GM19193 (cell line): ENCODE measurements around the gene SHPK.

Experiments used
- POLR2A ChIP-seq: IDR thresholded peaks from 4 replicates; pipeline ENCODE4 v1.6.1; 2011; ENCODE audit not compliant: insufficient read depth, insufficient read length; ENCODE audit errors: extremely low read depth

The SHPK gene

DNA sequence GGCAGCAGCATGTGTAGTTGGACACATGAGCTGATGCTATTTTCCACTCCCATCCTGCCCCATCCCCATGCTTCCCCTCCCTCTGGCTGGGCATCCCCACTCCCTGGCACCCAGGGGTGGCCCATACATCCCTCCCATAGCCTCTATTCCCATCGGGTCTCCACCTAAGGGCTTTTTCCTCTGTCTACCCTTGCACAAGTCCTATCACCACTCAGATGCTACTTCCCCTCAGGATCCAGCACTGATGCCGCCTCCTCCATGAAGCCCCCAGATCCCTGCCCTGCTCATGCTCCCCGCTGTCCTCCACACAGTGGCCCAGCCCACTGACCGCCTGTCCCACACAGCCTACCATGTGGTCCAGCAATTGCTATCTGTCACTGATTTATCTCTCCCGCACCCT is 42.7 kb downstream of the SHPK start:
- no peak for TF ChIP-seq POLR2A

DNA sequence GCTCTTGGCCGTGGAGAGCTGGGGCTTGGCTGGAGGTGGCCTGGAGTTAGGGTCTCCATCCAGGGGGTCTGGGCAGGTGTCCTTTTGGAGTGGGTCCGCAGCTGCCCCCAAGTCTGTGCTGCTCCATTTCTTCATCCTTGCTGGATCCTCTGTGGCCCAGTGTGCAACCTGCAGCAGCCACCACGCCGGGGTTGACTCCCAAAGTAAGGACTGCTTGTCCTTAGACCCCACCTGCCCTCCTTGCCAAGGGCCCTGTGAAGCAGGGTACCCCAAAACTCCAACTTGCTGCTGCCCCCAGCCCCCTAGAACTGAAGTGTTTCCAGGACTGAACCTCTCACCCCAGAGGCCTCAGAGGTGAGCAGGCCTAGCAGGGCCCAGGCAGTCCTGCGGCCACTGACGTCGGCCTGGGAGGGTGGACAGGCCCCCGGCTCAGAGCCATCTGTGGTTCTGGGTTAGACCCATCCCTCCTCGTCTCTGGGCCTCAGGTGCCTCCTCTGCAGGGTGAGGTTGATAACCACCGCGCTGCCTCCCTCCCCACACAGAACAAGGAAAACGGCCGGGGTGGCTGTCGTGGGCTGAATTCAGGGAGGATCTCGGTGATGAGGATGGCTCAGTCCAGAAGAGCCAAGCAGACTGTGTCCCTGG is 43.7 kb downstream of the SHPK start:
- TF ChIP-seq POLR2A, result no peak

DNA sequence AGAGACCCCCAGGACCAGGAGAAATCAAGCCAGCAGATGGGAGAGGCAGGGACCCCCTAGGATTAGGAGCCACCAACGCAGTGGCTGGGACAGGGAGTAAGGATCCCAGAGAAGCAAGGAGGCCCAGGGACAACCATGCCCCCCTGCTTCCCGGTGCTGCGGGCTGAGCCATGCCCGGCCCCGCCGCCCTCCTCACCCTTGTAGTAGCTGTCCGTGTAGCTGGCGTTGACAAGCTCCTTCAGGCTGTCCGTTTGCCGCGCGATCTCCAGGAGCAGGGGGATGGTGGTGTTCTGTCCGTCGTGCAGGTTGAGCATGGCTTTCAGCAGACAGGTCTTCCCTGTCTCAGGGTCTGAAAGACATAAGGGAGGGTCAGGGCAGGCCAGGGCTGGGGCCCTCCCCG is 45.3 kb downstream of the SHPK start:
- no peak for TF ChIP-seq POLR2A

DNA sequence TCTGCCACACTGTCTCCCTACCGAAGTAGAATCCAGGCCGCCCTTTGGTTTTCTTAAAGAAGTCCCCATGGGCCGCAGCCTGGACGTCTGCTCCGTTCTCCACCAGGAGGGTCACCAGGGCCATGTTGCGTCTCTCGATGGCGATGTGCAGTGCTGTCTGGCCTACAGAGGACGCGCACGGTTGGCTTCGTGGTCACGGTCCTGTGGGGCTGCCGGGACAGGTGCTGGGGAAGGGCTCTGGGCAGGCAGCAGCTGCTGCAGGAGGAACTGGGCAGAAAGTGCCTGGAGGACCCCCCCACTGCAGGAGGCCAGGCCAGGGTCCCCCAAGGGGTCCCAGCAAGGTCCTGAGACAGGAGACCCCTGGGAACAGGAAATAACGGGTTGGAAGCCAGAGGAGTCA is 45.8 kb downstream of the SHPK start:
- no peak for TF ChIP-seq POLR2A

DNA sequence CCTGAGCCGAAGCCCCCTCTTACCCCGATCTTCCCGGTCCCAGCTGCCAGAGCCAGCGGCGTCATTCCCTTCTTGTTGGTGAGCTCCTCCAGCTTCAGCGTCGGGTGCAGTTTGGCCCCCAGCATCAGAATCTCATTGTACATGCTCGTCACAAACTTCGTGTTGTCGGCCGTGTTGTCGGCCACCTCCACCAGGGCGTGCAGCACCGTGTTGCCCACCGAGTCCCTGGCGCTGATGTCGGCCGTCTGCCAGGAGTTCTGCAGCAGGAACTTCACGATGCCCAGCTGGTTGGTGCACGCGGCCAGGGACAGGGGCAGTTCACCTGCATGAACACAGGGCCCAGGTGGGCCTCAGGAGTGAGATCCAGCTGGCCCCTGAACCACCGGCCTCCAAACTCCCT is 46.3 kb downstream of the SHPK start:
- TF ChIP-seq POLR2A, result no peak

DNA sequence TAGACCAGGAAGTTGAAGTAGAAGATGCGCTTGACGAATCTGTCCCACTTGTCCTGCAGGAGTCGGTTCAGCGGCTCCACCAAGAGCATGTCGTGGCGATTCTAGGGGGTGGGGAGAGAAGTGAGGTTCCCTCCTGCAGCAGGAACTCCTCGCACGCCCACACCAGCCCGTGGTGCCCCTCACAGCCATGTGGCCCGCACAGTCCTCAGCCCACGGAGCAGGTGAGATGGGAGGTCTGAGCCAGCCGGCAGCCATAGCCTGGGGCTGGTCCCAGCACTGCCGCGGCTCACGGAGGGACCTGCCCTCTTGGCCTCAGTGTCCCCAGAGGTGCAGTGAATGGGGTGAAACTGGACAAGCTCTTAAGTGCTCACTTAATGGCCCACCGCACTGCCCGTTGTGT is 50.2 kb downstream of the SHPK start:
- TF ChIP-seq POLR2A, result no peak

DNA sequence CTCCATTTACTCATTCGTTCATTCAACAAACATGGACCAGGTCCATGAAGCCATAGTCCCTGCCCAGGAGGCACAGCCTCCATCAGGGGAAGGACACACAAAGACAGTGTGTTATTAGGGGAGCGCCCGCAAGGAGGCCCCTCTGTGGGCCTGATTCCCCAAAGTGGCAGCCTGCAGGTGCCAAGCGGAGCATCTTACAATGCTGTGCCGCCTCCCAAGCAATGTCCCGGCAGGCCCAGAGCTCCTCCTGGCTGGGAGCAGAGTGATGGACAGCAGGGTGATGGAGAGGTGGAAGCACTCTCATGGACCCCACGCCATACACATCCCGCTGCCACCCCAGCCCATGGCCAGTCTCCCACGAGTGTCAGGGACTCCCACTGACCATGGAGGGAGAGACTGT is 52.6 kb downstream of the SHPK start:
- TF ChIP-seq POLR2A, result no peak

DNA sequence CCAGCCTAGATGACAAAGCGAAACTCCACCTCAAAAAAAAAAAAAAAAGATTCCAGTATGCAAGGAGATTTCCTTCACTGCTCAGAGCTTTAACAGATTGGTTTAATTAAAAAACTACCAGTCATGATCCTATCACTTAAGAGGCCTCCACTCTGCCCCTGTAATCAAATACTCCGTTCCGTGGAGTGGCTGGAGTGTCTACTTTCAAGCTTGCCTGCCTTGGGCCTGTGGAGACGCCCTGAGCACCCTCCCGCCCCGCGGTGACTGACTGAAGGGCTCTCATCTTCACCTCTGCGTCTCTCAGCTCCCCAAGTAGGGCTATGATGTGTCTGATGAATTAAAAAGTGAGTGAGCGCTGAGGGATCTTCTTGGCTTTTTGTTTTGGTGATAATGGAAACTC is 53.1 kb downstream of the SHPK start:
- TF ChIP-seq POLR2A, result no peak

DNA sequence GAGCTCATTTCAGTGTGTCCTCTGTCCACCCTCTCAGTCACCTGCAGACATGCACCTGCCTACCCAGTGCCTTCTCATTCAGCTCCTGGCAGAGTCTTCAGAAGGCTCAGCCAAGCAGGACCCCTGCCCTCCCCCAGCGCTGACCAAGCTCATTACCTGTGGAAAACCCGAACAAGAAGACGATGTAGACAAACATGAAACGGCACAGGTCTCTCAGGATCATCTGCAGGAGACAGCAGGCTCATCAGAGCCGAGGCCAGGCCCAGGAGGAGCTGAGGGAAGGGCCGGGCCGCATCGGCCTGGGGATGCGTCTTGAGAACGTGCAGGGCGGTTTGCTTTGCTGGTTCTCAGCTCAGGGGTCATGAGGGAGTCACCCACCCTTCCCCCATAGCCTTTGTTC is 59.1 kb downstream of the SHPK start:
- no peak for TF ChIP-seq POLR2A

DNA sequence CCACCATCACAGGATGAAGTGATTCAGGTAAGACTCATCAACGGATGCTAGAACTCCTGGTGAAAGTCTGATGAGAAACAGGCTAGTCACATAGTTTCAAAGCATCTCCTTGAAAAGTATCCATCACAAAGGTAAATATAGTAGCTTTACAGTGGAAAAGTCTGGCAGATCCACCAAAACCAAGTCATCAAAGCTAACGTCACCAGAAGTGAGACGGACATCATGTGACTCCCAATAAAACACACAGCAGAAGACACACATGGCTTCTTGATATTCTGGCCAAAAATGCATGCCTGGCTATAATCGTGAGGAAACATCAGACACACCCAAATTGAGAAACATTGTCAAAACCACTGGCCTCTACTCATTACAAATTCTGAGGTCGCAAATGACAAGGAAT is 60.5 kb downstream of the SHPK start:
- no peak for TF ChIP-seq POLR2A

DNA sequence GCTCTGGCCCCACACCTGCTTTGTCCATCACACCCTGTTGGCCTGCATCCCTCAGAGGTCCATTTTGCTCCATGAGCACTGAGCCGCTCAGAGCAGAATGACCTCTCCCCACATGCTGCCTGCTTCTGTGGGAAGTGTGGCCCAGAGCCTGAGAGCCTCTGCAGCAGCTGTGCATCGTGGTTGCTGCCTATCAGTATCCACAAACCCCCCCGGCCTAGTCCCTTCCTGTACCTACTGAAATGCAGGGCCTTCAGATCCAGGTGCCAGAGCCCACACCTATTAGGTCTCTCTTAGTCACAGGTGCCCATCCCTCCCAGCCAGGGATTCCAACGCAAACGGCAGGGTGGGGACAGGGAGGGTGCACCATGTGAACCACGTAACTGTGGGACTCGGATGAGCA is 61.8 kb downstream of the SHPK start:
- TF ChIP-seq POLR2A, result no peak

DNA sequence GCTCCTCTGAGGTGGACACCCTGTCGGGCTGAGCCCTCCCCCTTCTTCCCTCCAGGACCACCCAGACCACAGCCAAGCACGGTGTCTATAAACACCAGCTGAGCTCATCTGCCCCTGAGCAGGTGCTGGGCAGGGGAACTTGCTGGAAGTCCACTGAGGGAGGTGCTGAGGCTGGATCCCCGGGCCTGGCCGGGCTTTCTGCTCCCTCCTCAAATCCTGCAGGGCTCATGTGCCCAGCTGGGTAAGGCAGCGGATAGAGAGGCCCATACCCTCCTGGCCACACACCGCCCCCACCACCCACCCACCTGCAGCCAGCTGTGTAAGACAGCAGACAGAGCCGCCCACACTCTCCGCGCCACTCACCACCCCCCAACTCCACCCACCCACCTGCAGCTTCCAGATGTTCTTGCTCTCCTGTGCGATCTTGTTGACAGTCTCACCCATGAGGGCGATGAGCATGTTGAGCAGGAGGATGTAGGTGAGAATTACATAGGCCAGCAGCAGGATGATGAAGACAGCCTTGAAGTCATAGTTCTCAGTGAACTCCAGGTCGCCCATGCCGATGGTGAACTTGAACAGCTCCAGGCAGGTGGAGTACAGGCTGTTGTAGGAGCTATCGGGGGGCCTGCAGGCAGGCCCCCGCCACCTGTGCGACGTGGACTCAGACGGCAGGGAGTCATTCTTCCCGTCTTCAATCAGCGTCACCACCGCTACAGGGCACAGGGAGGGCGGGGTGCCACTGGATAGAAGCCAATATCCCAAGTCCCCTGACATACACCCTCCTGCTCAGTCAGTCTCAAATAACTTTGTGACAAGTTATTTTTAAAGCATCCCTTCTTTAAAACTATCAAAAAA is 62.6 kb downstream of the SHPK start:
- TF ChIP-seq POLR2A, result no peak

DNA sequence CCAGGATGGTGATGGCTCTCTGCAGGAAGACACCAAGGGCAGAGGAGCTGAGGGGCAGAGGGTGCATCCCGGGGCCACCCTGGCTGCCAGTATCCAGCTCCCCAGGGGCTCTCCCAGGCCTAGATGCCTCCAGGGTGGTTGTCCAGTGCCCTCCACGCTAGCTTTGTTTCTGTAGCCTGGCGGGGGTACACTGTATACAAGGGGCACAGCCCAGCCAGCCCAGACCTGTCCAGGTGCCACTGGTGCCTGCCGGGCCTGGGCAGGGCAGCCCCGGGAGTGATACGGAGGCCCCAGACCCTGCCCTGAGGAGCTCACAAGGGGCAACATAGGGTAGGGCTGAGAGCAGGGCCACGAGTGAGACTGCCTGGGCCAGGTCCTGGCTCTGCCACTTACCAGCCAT is 63.8 kb downstream of the SHPK start:
- TF ChIP-seq POLR2A, result no peak

DNA sequence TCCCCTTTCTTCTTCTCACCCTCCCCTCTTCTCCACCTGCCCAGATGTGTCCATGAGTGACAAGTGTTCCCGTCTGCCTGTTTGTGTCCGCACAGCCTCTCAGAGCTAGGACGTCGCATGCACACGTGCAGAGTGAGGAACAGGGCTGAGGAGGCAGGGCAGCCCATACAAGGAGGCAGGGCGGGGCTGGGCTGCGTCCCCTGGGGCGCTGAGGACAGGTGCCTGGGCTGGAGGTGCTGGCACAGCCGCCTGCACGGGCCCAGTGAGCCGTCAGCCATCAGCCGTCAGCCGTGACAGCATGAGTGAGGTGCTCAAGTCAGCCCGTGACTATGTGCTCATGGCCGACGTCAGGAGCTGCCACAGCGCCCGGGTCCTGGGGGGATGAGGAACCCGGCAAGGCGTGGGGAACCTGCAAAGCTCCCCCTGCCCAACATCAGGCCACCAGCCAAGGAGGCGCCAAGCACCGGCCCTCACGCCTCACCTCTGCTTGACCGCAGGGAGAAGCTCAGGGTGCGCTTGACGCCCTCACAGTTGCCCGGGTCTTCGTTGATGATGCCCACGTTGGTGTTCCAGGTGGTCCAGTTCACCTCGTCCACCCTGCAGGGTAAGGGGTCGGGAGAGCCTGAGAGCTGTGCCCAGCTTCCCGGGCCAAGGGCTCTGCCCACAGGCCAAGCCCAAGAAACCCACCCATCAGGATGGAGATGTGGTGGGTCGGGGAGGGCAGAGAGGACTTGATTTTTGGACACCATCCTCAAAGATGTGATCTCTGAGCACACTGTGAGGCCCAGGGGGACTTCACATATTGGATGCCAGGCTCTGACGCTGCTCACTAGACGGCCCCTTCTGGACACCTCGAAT is 64.8 kb downstream of the SHPK start:
- TF ChIP-seq POLR2A, result no peak

DNA sequence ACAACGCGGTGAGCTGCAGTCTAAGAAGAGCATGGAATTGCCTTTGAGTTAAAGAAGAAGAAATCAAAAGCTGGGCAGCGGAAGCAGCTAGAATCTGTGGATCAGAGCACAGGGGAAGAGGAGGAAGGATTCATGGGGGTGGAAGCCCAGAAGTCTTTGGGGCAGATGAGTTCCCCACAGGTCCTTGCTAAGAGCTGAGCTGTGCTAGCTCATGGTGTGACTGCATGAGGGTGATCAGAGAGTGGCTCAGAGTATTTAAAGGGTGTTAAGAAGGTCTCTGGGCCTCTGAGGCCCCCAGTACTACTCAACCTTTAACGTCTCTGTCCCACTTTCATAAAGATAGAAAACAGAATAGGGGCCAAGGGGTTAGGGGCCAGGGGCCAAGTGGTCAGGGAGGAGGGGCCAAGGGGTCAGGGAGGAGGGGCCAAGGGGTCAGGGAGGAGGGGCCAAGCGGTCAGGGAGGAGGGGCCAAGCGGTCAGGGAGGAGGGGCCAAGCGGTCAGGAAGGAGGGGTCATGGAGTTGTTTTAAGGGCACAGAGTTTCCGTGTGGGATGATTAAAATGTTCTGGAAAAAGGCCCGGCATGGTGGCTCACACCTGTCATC is 66.4 kb downstream of the SHPK start:
- TF ChIP-seq POLR2A, result no peak
